Stimulated activated effector memory CD8-positive, alpha-beta T cell treated with anti-CD3 and anti-CD28 coated beads, Interleukin-12 subunit alpha, Interleukin-12 subunit beta, amount 100 ng/mL, for 72 hours (primary cell): ENCODE data around the gene TTC16.

Source experiments
- ATAC-seq: fragments of 150-1000 bp; cut with Tn5 transposase; 2 replicates; pipeline ENCODE4 v1.10.0; 2021
- DNase-seq, 2 donors: peaks; one replicate each; pipeline ENCODE4 v3.0.0; 2021 to 2022; ENCODE audit warnings: low spot score in 2 of 2
- H3K27ac Mint-ChIP-seq: one replicate; pipeline ENCODE4 v1.8.0; 2022; ENCODE audit warnings: mild to moderate bottlenecking, mixed read lengths
- H3K36me3 Mint-ChIP-seq: one replicate; pipeline ENCODE4 v1.8.0; 2022; ENCODE audit warnings: mild to moderate bottlenecking, mixed read lengths
- H3K4me1 Mint-ChIP-seq: one replicate; pipeline ENCODE4 v1.8.0; 2022; ENCODE audit warnings: mixed read lengths
- H3K4me3 Mint-ChIP-seq: one replicate; pipeline ENCODE4 v1.8.0; 2022; ENCODE audit warnings: mild to moderate bottlenecking, mixed read lengths
- H3K9me3 Mint-ChIP-seq: one replicate; pipeline ENCODE4 v1.8.0; 2022; ENCODE audit warnings: mixed read lengths

The TTC16 gene

GRCh38 chr9:127692071-127692470, 23.8 kb upstream of the TTC16 start:
- Mint-ChIP-seq H3K36me3 (peaks cover 13% of the 10 kb centered on the region), H3K4me1 (no peaks in the 10 kb centered on the region), H3K27ac (no peak overlapping the region), H3K9me3 (no peaks in the 10 kb centered on the region), H3K4me3 (no peak overlapping the region)
- no peak for ATAC-seq
- no peak for DNase-seq

GRCh38 chr9:127693143-127693542, 22.7 kb upstream of the TTC16 start:
- H3K4me1 Mint-ChIP-seq: no peaks in the 10 kb centered on the region
- no peak overlapping the region for H3K4me3 Mint-ChIP-seq
- ATAC-seq (no peak), DNase-seq (no peak)
- H3K36me3 Mint-ChIP-seq: peaks cover 13% of the 10 kb centered on the region
- no peaks in the 10 kb centered on the region for H3K9me3 Mint-ChIP-seq
- no peak overlapping the region for H3K27ac Mint-ChIP-seq

- no peak for DNase-seq
- ATAC-seq: no peak
- Mint-ChIP-seq H3K36me3 (peaks cover 13% of the 10 kb centered on the region), H3K27ac (no peak overlapping the region), H3K4me3 (no peak overlapping the region), H3K9me3 (no peaks in the 10 kb centered on the region), H3K4me1 (no peaks in the 10 kb centered on the region)
Observed at GRCh38 chr9:127693697-127694096, 22.2 kb upstream of the TTC16 start.

- Mint-ChIP-seq H3K4me3 (no peak overlapping the region), H3K9me3 (no peaks in the 10 kb centered on the region), H3K4me1 (peaks cover 12% of the 10 kb centered on the region), H3K36me3 (peaks cover 20% of the 10 kb centered on the region), H3K27ac (no peak overlapping the region)
- DNase-seq: no peak
- no peak for ATAC-seq
Observed at GRCh38 chr9:127694890-127695720, 20.8 kb upstream of the TTC16 start.

GRCh38 chr9:127697575-127697974, 18.3 kb upstream of the TTC16 start:
- Mint-ChIP-seq H3K4me1 (peaks cover 22% of the 10 kb centered on the region), H3K4me3 (no peak overlapping the region), H3K36me3 (peaks cover 14% of the 10 kb centered on the region), H3K9me3 (no peaks in the 10 kb centered on the region), H3K27ac (no peak overlapping the region)
- ATAC-seq: no peak
- no peak for DNase-seq

GRCh38 chr9:127698386-127698785, 17.5 kb upstream of the TTC16 start:
- peaks cover 7% of the 10 kb centered on the region for H3K36me3 Mint-ChIP-seq
- peak overlapping the region; percentile 74 for H3K4me3 Mint-ChIP-seq
- no peak for DNase-seq
- no peak overlapping the region for H3K27ac Mint-ChIP-seq
- H3K9me3 Mint-ChIP-seq: no peaks in the 10 kb centered on the region
- ATAC-seq: no peak
- H3K4me1 Mint-ChIP-seq: peaks cover 22% of the 10 kb centered on the region

- peak; percentile 99 for ATAC-seq
- no peaks in the 10 kb centered on the region for H3K9me3 Mint-ChIP-seq
- peaks cover 7% of the 10 kb centered on the region for H3K36me3 Mint-ChIP-seq
- H3K27ac Mint-ChIP-seq: peak overlapping the region; percentile 91
- peak; percentile 78 to 93 for DNase-seq
- H3K4me1 Mint-ChIP-seq: peaks cover 22% of the 10 kb centered on the region
- peak overlapping the region; percentile 74 for H3K4me3 Mint-ChIP-seq
Observed at GRCh38 chr9:127698985-127699670, 16.8 kb upstream of the TTC16 start.

- Mint-ChIP-seq H3K27ac (peak overlapping the region; percentile 15), H3K4me1 (peaks cover 22% of the 10 kb centered on the region), H3K4me3 (peak overlapping the region; percentile 74), H3K36me3 (peaks cover 7% of the 10 kb centered on the region), H3K9me3 (no peaks in the 10 kb centered on the region)
- ATAC-seq (no peak), DNase-seq (no peak)
Observed at GRCh38 chr9:127700140-127700539, 15.7 kb upstream of the TTC16 start.

- peaks cover 7% of the 10 kb centered on the region for H3K36me3 Mint-ChIP-seq
- no peak for DNase-seq
- no peak for ATAC-seq
- peak overlapping the region; percentile 74 for H3K4me3 Mint-ChIP-seq
- peaks cover 22% of the 10 kb centered on the region for H3K4me1 Mint-ChIP-seq
- peak overlapping the region; percentile 43 for H3K27ac Mint-ChIP-seq
- H3K9me3 Mint-ChIP-seq: no peaks in the 10 kb centered on the region
Observed at GRCh38 chr9:127700594-127701255, 15.2 kb upstream of the TTC16 start.

- no peaks in the 10 kb centered on the region for H3K9me3 Mint-ChIP-seq
Observed at GRCh38 chr9:127703289-127703946, 12.5 kb upstream of the TTC16 start.

GRCh38 chr9:127705577-127706379, 10.1 kb upstream of the TTC16 start:
- H3K9me3 Mint-ChIP-seq: no peaks in the 10 kb centered on the region
- no peak overlapping the region for H3K27ac Mint-ChIP-seq
- H3K4me1 Mint-ChIP-seq: peaks cover 22% of the 10 kb centered on the region
- H3K4me3 Mint-ChIP-seq: no peak overlapping the region
- no peak for ATAC-seq
- H3K36me3 Mint-ChIP-seq: no peaks in the 10 kb centered on the region
- no peak for DNase-seq

More at GRCh38 chr9:127703289-127703946, 12.5 kb upstream of the TTC16 start:
- ATAC-seq (no peak), DNase-seq (no peak)
- peaks cover 7% of the 10 kb centered on the region for H3K36me3 Mint-ChIP-seq
- peak overlapping the region; percentile 15 for H3K27ac Mint-ChIP-seq
- peaks cover 31% of the 10 kb centered on the region for H3K4me1 Mint-ChIP-seq
- H3K4me3 Mint-ChIP-seq: no peak overlapping the region

- ATAC-seq (no peak), DNase-seq (no peak)
- Mint-ChIP-seq H3K4me3 (no peak within 1 kb of the TSS), H3K27ac (peak within 1 kb of the TSS; percentile 77), H3K9me3 (no peaks in the 10 kb centered on the region), H3K36me3 (peaks cover 7% of the 10 kb centered on the region), H3K4me1 (peaks cover 28% of the 10 kb centered on the region)
Observed at GRCh38 chr9:127706836-127707241, 9.0 kb upstream of the TTC16 start, which contains the start of gene CFAP157. Gene CFAP157, plus strand, starts transcription at chr9:127706988. Its CDS starts 44 bp downstream, at chr9:127707032.

- no peak for DNase-seq
- Mint-ChIP-seq H3K9me3 (no peaks in the 10 kb centered on the region), H3K4me3 (no peak overlapping the region), H3K27ac (peak overlapping the region; percentile 77), H3K4me1 (peaks cover 28% of the 10 kb centered on the region), H3K36me3 (peaks cover 7% of the 10 kb centered on the region)
- ATAC-seq: peak; percentile 95
Observed at GRCh38 chr9:127707766-127708165, 8.1 kb upstream of the TTC16 start.

- H3K9me3 Mint-ChIP-seq: no peaks in the 10 kb centered on the region
- no peak overlapping the region for H3K27ac Mint-ChIP-seq
- H3K4me1 Mint-ChIP-seq: peaks cover 28% of the 10 kb centered on the region
- H3K36me3 Mint-ChIP-seq: peaks cover 7% of the 10 kb centered on the region
- DNase-seq (no peak), ATAC-seq (no peak)
- no peak overlapping the region for H3K4me3 Mint-ChIP-seq
Observed at GRCh38 chr9:127708952-127709587, 6.8 kb upstream of the TTC16 start.
